MCF 10A (cell line): ENCODE results near the gene PID1. TPM values are rescaled to one million over a fixed set of nuclear protein-coding genes. Genes with fewer than 3 reads are reported as not detected.

Experiments used
- BruUV-seq: library from RNA; stranded (reverse); fragments of 400-500 nt; replicated peaks from 2 replicates; lab custom pipeline; 2021; lab: Mats Ljungman, UMichigan
- CTCF ChIA-PET: fragments of 300-600 bp; sonication (Branson Sonifier 250); formaldehyde crosslinking; extraction: SDS; loops from one replicate; lab custom pipeline; 2021; ENCODE audit warnings: antibody characterized with exemption, inconsistent platforms; lab: Yijun Ruan, JAX
- POLR2A ChIA-PET: fragments of 300-600, 350-650 bp; sonication (Branson Sonifier 250); formaldehyde crosslinking; extraction: SDS; loops from one replicate; lab custom pipeline; 2020; ENCODE audit warnings: antibody characterized with exemption, inconsistent platforms; lab: Yijun Ruan, JAX
- DNase-seq: peaks from one replicate; pipeline ENCODE4 v3.0.0-alpha.2; 2018; ENCODE audit not compliant: unreplicated experiment
- H3K27ac Mint-ChIP-seq: one replicate; pipeline ENCODE4 v1.8.0; 2022; ENCODE audit warnings: mild to moderate bottlenecking, low read depth, mixed read lengths; ENCODE audit not compliant: unreplicated experiment
- H3K27me3 Mint-ChIP-seq: one replicate; pipeline ENCODE4 v1.8.0; 2022; ENCODE audit warnings: mixed read lengths; ENCODE audit not compliant: insufficient read depth, unreplicated experiment
- H3K36me3 Mint-ChIP-seq: one replicate; pipeline ENCODE4 v1.8.0; 2022; ENCODE audit warnings: mild to moderate bottlenecking, moderate library complexity, mixed read lengths; ENCODE audit not compliant: insufficient read depth, unreplicated experiment
- H3K4me1 Mint-ChIP-seq: one replicate; pipeline ENCODE4 v1.8.0; 2022; ENCODE audit warnings: mixed read lengths; ENCODE audit not compliant: insufficient read depth, unreplicated experiment
- H3K4me3 Mint-ChIP-seq: one replicate; pipeline ENCODE4 v1.8.0; 2022; ENCODE audit warnings: mild to moderate bottlenecking, moderate library complexity, mixed read lengths; ENCODE audit not compliant: unreplicated experiment
- H3K9me3 Mint-ChIP-seq: one replicate; pipeline ENCODE4 v1.8.0; 2022; ENCODE audit warnings: mixed read lengths; ENCODE audit not compliant: unreplicated experiment
- CTCF ChIP-seq: fragments of 200-600 bp; IDR thresholded peaks from one replicate; pipeline ENCODE4 v1.8.0; 2022; ENCODE audit warnings: antibody characterized with exemption, mild to moderate bottlenecking; ENCODE audit not compliant: unreplicated experiment
- intact Hi-C: fragments of 100-400 bp; cut with micrococcal nuclease; formaldehyde crosslinking; loops from 2 replicates; pipeline ENCODE4 v1.14.1; 2022
- total RNA-seq: library from RNA; stranded (reverse); gene quantifications from 2 replicates; pipeline ENCODE4 v1.2.3, GENCODE V29; 2022

PID1 gene
- total RNA-seq, 1 experiment from 2014 or later = 211 TPM

- Mint-ChIP-seq H3K27me3 (no peaks in the 10 kb centered on the region), H3K4me3 (no peak overlapping the region), H3K27ac (no peak overlapping the region), H3K9me3 (no peaks in the 10 kb centered on the region), H3K4me1 (no peaks in the 10 kb centered on the region), H3K36me3 (peaks cover 27% of the 10 kb centered on the region)
- TF ChIP-seq CTCF = no peak
- intact Hi-C loops = no loop called here
- no peak for DNase-seq
- CTCF ChIA-PET = interaction anchor here (0.7 kb wide), 2 partner anchors 12 to 675 kb away, joined by 3 read pairs; no protein-coding TSS in a partner anchor
- no TSS peak for BruUV-seq
- POLR2A ChIA-PET = interaction anchor here (1.0 to 1.2 kb wide), 2 partner anchors 14 to 17 kb away, joined by 3 read pairs; no protein-coding TSS in a partner anchor
Observed at GRCh38 chr2:229104974-229105387, 166.1 kb downstream of the PID1 start.

GRCh38 chr2:229104025-229104424 lies 167.1 kb downstream of the PID1 start:
- DNase-seq = no peak
- ChIA-PET POLR2A (interaction anchor here (1.0 kb wide), 1 partner anchor 13 kb away, joined by 3 read pairs; no protein-coding TSS in a partner anchor), CTCF (interaction anchor here (0.6 to 0.7 kb wide), 3 partner anchors 12 to 676 kb away, joined by 3 to 5 read pairs (median 3); no protein-coding TSS in a partner anchor)
- Mint-ChIP-seq H3K27me3 (no peaks in the 10 kb centered on the region), H3K9me3 (no peaks in the 10 kb centered on the region), H3K27ac (no peak overlapping the region), H3K4me3 (no peak overlapping the region), H3K4me1 (no peaks in the 10 kb centered on the region), H3K36me3 (peaks cover 18% of the 10 kb centered on the region)
- no peak for TF ChIP-seq CTCF
- intact Hi-C loops = no loop called here
- no TSS peak for BruUV-seq

- BruUV-seq = no TSS peak
Observed at GRCh38 chr2:229101314-229101713, 169.8 kb downstream of the PID1 start.

GRCh38 chr2:229099231-229099630 lies 171.9 kb downstream of the PID1 start:
- no peaks in the 10 kb centered on the region for H3K27me3 Mint-ChIP-seq
- ChIA-PET POLR2A (no interaction called here), CTCF (no interaction called here)
- H3K4me3 Mint-ChIP-seq = no peak overlapping the region
- intact Hi-C loops = no loop called here
- DNase-seq = no peak
- no peak for TF ChIP-seq CTCF
- no TSS peak for BruUV-seq
- H3K36me3 Mint-ChIP-seq = peaks cover 18% of the 10 kb centered on the region
- H3K9me3 Mint-ChIP-seq = no peaks in the 10 kb centered on the region
- H3K27ac Mint-ChIP-seq = no peak overlapping the region
- peaks cover 6% of the 10 kb centered on the region for H3K4me1 Mint-ChIP-seq

More at GRCh38 chr2:229101314-229101713, 169.8 kb downstream of the PID1 start:
- H3K9me3 Mint-ChIP-seq = no peaks in the 10 kb centered on the region
- no peak overlapping the region for H3K27ac Mint-ChIP-seq
- POLR2A ChIA-PET = no interaction called here
- DNase-seq = no peak
- peaks cover 6% of the 10 kb centered on the region for H3K4me1 Mint-ChIP-seq
- CTCF ChIA-PET = interaction anchor here (0.5 kb wide), 1 partner anchor 860 kb away, joined by 4 read pairs; no protein-coding TSS in a partner anchor
- no peaks in the 10 kb centered on the region for H3K27me3 Mint-ChIP-seq
- TF ChIP-seq CTCF = no peak
- H3K4me3 Mint-ChIP-seq = no peak overlapping the region
- peaks cover 18% of the 10 kb centered on the region for H3K36me3 Mint-ChIP-seq
- intact Hi-C loops = no loop called here
